K562 (cell line): ENCODE results near the gene SNRNP70.

Source experiments
- CTCF ChIP-seq, 3 experiments: IDR thresholded peaks in 2 of 3; conservative IDR thresholded peaks in 1 of 3; 2 replicates each; pipeline ENCODE4 v1.5.1; 2011 to 2012; ENCODE audit warnings: low read length in 3 of 3, mild to moderate bottlenecking in 3 of 3, control low read depth in 2 of 3, improper control_type of control experiment in 1 of 3, inconsistent platforms in 1 of 3, low read depth in 1 of 3, mixed read lengths in 1 of 3, moderate library complexity in 1 of 3; ENCODE audit not compliant: insufficient read depth in 2 of 3
- ZNF507 ChIP-seq: conservative IDR thresholded peaks from 2 replicates; pipeline ENCODE4 v1.6.1; 2017; ENCODE audit warnings: missing genetic modification characterization, missing compliant biosample characterization

- no peak for TF ChIP-seq ZNF507 (tag)
- 0 out of 6 replicates have a peak, but pooled peaks of 1 of the 3 experiments have one; percentile 7 for TF ChIP-seq CTCF (IDR thresholded peaks at IDR 0.05 in 2 of 3, conservative IDR thresholded peaks at IDR 0.05 in 1 of 3; ENCODE audit: insufficient read depth in 2 of 3, low read depth in 1 of 3, low read length in 3 of 3)
These were observed 29.5 kb downstream of the SNRNP70 start for GRCh38 chr19:49114630-49115363.
